GM10266 (cell line): ENCODE data around the gene ADCY5.

ENCODE experiments used
- DNase-seq: peaks from one replicate; pipeline ENCODE4 v3.0.0; 2012; ENCODE audit errors: extremely low spot score
- CTCF ChIP-seq: IDR thresholded peaks from 2 replicates; pipeline ENCODE4 v1.5.1; 2012; ENCODE audit warnings: mild to moderate bottlenecking, low read depth; ENCODE audit not compliant: control insufficient read depth, insufficient read depth; ENCODE audit errors: missing control alignments

ADCY5 gene

GRCh38 chr3:123317716-123318115 is 131.2 kb downstream of the ADCY5 start:
- TF ChIP-seq CTCF: no peak
- DNase-seq: no peak

DNA sequence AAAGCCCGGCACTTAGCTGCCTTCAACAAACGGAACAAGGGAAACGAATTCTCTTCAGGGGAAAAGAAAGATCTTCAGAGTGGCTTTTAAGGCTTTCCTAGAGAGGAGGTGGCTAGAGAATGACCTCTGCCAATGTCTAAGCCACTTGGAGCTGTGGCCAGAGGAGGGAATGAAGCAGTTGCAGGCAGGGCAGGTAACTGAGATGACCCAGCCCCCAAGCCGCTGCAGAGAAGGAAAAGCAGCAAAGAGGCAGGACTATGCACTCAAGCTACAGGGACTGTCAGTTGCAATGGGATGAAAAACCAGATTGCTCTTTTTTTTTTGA is 133.7 kb downstream of the ADCY5 start:
- no peak for DNase-seq
- no peak for TF ChIP-seq CTCF

DNA sequence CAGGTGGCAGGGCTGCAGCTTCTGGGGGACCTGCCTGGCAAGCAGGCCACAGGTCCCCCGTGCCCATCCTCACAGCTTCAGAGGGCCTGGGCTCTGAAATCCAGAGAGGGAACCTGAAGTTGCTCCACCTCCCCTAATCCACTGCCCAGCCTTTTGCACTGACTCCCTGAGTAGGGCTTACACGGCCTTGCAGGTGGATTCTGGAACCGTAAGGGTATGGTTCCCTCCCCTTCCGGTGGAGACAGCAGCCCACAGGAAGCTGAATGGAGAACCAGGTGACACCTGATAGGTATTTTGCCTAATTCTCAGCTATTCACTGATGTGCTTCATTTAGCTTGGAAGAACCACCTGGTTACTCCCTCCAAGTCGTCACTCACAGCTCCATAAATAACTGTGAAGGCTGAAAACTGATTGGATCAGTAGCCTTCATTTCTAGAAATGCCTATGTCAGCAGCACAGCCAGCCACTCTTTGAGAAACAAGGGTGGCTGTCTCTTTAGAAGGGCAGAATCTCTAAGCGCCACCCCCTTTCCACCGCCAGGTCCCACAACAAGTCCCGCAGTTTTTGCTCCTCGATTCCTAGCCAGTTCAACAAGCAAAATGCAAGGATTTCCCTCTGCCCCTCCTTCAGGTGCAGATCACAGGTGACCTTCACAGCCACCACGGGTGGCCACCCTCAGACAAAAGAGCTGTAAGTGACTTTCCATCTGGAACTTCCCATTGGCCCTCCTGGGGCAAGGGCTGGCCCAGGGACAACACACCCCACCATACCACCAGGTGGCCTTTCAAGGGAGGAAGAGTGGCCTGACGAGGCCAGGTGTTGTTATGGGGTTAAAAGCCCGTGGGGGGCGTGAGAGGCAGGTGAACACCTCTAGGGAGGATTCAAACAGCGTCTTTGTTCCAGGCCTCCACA is 134.3 kb downstream of the ADCY5 start:
- no peak for DNase-seq
- no peak for TF ChIP-seq CTCF

DNA sequence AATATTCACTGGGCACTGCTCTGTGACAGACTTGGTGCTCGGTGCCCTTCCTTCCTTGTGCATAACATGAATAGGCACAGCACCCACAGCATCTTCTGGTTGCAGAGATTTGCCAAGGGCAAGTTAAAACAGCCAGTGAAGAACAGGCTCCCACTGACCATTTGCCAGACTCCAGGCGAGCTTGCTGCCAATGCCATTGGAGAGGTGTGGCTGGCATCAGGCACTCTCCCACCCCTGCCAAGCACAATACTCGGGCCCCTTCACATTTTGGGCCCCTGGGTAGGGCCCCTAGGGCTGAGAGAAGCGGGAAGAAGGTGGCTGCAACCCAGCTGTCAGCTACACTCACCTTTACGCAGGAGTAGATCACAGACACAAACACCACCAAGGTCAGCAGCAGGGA is 135.0 kb downstream of the ADCY5 start:
- no peak for TF ChIP-seq CTCF

GRCh38 chr3:123312331-123313265 is 136.3 kb downstream of the ADCY5 start:
- no peak for TF ChIP-seq CTCF
- DNase-seq: no peak

More for the DNA sequence above, 135.0 kb downstream of the ADCY5 start:
- DNase-seq: no peak

DNA sequence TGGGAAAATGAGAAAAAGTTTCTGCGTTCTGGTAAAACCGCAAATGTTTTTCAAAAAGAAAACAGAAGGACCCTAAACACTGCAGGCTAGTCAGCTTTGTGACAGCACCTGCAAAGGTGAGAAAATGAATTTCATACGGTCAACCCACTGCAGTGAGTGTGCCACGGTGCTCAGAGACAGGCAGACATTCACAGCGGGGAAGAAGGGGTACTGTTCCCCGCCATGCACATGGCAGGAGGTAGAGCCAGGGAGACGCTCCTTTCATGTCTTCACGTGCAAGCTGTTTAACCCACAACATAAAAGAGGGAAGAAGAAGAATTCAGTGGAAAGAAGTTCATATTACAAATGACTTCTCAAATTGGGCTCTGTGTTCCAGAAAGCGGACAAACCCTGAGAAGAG is 137.7 kb downstream of the ADCY5 start:
- no peak for TF ChIP-seq CTCF
- no peak for DNase-seq
